Measurements from ENCODE around the gene RBM45. TPM values are rescaled to one million over a fixed set of nuclear protein-coding genes. Genes with fewer than 3 reads are reported as not detected.

The RBM45 gene
- total and polyA plus RNA-seq, 11 donors: 3.8 to 11.2 (median 6.8) TPM

DNA sequence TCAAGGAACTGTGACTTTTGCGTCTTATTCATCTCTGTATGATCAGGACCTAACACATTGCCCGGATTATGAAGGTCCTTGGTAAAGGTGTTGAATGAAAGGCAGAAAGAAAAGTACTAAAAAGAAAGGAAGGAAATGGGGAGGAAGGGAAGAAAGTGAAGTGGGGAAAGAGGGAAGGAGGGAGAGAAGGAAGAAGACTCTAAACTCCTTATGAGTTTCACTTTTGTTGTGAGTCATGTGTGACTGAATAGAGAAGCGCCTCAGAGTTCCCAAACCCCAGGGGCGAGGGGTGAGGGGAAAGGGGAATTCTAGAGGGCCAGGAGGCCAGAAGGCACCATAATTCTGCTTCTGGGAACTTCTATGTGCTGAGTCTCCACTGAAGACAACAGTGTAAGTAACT is 51.2 kb downstream of the RBM45 start:
- no peaks in the 10 kb centered on the region for H3K9me3 ChIP-seq
- H3K27ac ChIP-seq: peak overlapping the region in 1 of 12 donors; percentile 35
- no peak for DNase-seq
- H3K36me3 ChIP-seq: no peaks in the 10 kb centered on the region
- TF ChIP-seq POLR2A (IDR thresholded peaks at IDR 0.05): no peak
- TF ChIP-seq, protein P1, sequence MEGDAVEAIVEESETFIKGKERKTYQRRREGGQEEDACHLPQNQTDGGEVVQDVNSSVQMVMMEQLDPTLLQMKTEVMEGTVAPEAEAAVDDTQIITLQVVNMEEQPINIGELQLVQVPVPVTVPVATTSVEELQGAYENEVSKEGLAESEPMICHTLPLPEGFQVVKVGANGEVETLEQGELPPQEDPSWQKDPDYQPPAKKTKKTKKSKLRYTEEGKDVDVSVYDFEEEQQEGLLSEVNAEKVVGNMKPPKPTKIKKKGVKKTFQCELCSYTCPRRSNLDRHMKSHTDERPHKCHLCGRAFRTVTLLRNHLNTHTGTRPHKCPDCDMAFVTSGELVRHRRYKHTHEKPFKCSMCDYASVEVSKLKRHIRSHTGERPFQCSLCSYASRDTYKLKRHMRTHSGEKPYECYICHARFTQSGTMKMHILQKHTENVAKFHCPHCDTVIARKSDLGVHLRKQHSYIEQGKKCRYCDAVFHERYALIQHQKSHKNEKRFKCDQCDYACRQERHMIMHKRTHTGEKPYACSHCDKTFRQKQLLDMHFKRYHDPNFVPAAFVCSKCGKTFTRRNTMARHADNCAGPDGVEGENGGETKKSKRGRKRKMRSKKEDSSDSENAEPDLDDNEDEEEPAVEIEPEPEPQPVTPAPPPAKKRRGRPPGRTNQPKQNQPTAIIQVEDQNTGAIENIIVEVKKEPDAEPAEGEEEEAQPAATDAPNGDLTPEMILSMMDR (IDR thresholded peaks at IDR 0.05): no peak
- peak in 1 of 4 donors; percentile 44 for ATAC-seq
- intact Hi-C loops (cut with DNase I): no loop called here
- H3K4me3 ChIP-seq: no peak overlapping the region
- H3K4me1 ChIP-seq: peaks cover 0 to 12% (median 0%) of the 10 kb centered on the region in 12 donors
- no peaks in the 10 kb centered on the region for H3K27me3 ChIP-seq
- 69 to 77% (median 72%) methylated on average over 4 of the region's 4 CpGs for WGBS, 4 donors

DNA sequence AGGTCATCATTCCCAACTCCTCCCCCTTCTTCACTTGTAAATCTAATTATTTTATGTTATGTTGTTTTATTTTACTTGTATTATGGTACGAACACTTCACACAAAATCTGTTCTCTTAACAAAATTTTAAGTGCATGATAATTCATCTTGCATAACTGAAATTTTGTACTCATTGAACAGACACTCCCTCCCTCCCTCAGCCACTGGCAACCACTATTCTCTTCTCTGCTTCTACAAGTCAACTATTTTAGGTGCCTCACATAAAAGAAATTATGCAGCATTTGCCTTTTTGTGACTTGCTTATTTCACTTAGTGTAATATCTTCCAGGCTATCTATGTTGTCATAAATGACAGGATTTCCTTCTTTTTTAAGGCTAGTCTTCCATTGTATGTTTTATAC is 51.7 kb downstream of the RBM45 start:
- Histone ChIP-seq H3K36me3 (no peaks in the 10 kb centered on the region), H3K4me1 (peaks cover 0 to 12% (median 0%) of the 10 kb centered on the region in 12 donors), H3K9me3 (no peaks in the 10 kb centered on the region), H3K4me3 (no peak overlapping the region), H3K27me3 (no peaks in the 10 kb centered on the region), H3K27ac (peak overlapping the region in 1 of 12 donors; percentile 35)
- 0 to 65% (median 0%) methylated on average over 1 of the region's 1 CpG for WGBS, 4 donors
- TF ChIP-seq, protein P1 (IDR thresholded peaks at IDR 0.05): no peak
- TF ChIP-seq POLR2A (IDR thresholded peaks at IDR 0.05): no peak
- DNase-seq: no peak
- intact Hi-C loops (cut with DNase I): no loop called here
- no peak for ATAC-seq

DNA sequence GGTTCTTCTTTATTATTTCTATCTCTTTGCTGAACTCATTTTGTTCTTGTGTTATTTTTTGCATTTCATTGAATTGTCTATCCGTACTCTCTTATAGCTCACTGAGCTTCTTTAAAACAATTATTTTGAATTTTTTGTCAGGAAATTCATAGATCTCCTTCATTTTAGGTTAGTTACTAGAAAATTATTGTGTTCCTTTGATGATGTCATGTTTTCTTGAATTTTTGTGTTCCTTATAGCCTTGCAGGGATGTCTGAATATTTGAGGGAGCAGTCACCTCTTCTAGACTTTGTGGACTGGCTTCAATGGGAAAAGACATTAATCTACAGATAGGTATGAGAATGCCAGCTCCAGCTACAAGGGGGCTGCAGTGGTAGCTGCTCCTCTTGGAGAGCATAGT is 61.4 kb downstream of the RBM45 start:
- Histone ChIP-seq H3K27ac (no peak overlapping the region), H3K4me3 (no peak overlapping the region), H3K36me3 (no peaks in the 10 kb centered on the region), H3K9me3 (no peaks in the 10 kb centered on the region), H3K27me3 (peaks cover 0 to 5% (median 0%) of the 10 kb centered on the region in 9 donors), H3K4me1 (no peaks in the 10 kb centered on the region)
- no peak for DNase-seq
- no peak for TF ChIP-seq POLR2A (IDR thresholded peaks at IDR 0.05)
- TF ChIP-seq, protein P1 (IDR thresholded peaks at IDR 0.05): no peak
- intact Hi-C loops (cut with DNase I): no loop called here
- WGBS, 4 donors: 92 to 97% (median 96%) methylated on average over 1 of the region's 1 CpG
- ATAC-seq: no peak

DNA sequence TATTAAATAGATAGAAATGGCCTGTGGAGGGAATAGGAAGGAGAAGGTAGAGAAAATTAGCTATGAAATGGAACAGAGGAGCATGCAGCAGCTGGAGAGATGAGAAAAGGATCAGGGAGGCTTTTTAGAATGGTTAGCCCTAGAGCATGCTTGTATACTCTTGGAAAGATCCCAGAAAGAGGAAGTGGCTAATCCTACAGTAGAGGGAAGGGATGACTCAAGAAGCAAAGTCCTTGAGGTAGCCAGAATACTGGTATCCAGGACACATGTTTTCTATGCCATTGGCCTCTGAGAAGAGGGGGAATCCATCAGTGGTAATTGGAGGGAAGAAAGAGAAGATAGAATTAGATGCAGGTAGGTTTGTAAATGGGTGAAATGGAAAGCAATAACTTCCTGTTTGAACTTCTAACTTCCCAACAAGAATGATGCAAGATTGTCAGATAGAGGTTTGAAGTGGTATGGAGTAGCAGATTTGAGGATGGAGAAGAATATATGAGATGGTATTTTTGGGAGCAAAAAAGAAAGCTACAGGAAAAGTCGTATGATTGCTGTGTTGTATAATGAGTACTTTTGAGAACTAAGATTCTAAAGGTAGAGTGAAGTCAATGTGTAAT is 64.9 kb downstream of the RBM45 start:
- Histone ChIP-seq H3K4me3 (no peak overlapping the region), H3K27me3 (peaks cover 0 to 5% (median 0%) of the 10 kb centered on the region in 9 donors), H3K27ac (no peak overlapping the region), H3K9me3 (no peaks in the 10 kb centered on the region), H3K4me1 (no peaks in the 10 kb centered on the region), H3K36me3 (no peaks in the 10 kb centered on the region)
- TF ChIP-seq POLR2A (IDR thresholded peaks at IDR 0.05): no peak
- TF ChIP-seq, protein P1 (IDR thresholded peaks at IDR 0.05): no peak
- ATAC-seq: no peak
- no peak for DNase-seq
- intact Hi-C loops (cut with DNase I): no loop called here
- WGBS, 4 donors: 75 to 89% (median 83%) methylated on average over 1 of the region's 1 CpG

Other genes starting within 250 kb of the RBM45 start
- gene PDE11A, start 39.7 kb upstream of the RBM45 start, total RNA-seq: 1 to 10 TPM in 5 of 9 donors, under 1 TPM in 4; 0.44 to 2.9 (median 1.0) TPM
- gene PDE11A, start 39.7 kb upstream of the RBM45 start, polyA plus RNA-seq: under 1 TPM; 0.24 to 0.38 TPM
- gene OSBPL6, start 82.1 kb downstream of the RBM45 start, total RNA-seq: 1 to 10 TPM; 3.0 to 9.6 (median 5.0) TPM
- gene OSBPL6, start 82.1 kb downstream of the RBM45 start, polyA plus RNA-seq: 1 to 10 TPM; 1.2 to 2.7 TPM

All from heart left ventricle (tissue), 16 donors.